DMS114 treated with DMSO at 0.1 percent for 48 hours (cell line): Measurements from ENCODE around the gene RAP1A.

Experiments
- DNase-seq: peaks from one replicate; lab custom pipeline; 2025; ENCODE audit not compliant: unreplicated experiment; lab: John Stamatoyannopoulos, UW

Gene RAP1A

GRCh38 chr1:111751906-111752575, 132.5 kb downstream of the RAP1A start:
- DNase-seq, result no peak

GRCh38 chr1:111754984-111755330, 135.4 kb downstream of the RAP1A start:
- DNase-seq, result peak; percentile 52

GRCh38 chr1:111755331-111756123, 135.9 kb downstream of the RAP1A start, which contains the start of gene DDX20:
TSS of gene DDX20 (plus strand) at chr1:111755901. CDS start at chr1:111755925, 24 bp downstream.
- DNase-seq, result peak; percentile 98

- DNase-seq, result no peak
Measured at GRCh38 chr1:111756124-111756513, 136.5 kb downstream of the RAP1A start.

- peak; percentile 9 for DNase-seq
Measured at GRCh38 chr1:111758373-111758772, 138.8 kb downstream of the RAP1A start.

GRCh38 chr1:111761717-111762116, 142.1 kb downstream of the RAP1A start:
- DNase-seq, result no peak

GRCh38 chr1:111762332-111762731, 142.7 kb downstream of the RAP1A start:
- DNase-seq, result no peak
